H1 (cell line): ENCODE measurements around the gene CCDC148. TPM values are rescaled to one million over a fixed set of nuclear protein-coding genes. Genes with fewer than 3 reads are reported as not detected.

Experiments used
- CTCF ChIA-PET: fragments of 300-600 bp; sonication (Branson Sonifier 250); formaldehyde crosslinking; loops from one replicate; lab custom pipeline; 2021; ENCODE audit not compliant: partially characterized antibody; lab: Charles Lee
- POLR2A ChIA-PET: fragments of 300-600 bp; sonication (Branson Sonifier 250); formaldehyde crosslinking; loops from one replicate; lab custom pipeline; 2021; ENCODE audit warnings: inconsistent platforms; ENCODE audit not compliant: partially characterized antibody; lab: Charles Lee
- DNase-seq, 2 experiments: peaks; one replicate each; pipeline versions ENCODE4 v3.0.0 to v3.0.0-alpha.2; 2010 to 2022; ENCODE audit warnings: low spot score in 2 of 2, low read depth in 1 of 2, mixed read lengths in 1 of 2
- FAIRE-seq: peaks from 2 replicates; lab custom pipeline; 2011; peaks lifted over from hg19 to GRCh38; lab: Jason Lieb, UNC
- H2AFZ ChIP-seq: 2 replicates; pipeline ENCODE4 v1.8.1; 2012; ENCODE audit warnings: low read length, inconsistent platforms
- H2AK5ac ChIP-seq: 2 replicates; pipeline ENCODE4 v1.6.1; 2013; ENCODE audit warnings: low read depth, low read length
- H2BK120ac ChIP-seq: replicated peaks from 2 replicates; pipeline ENCODE3; 2013; ENCODE audit warnings: low read depth, low read length, inconsistent platforms
- H2BK12ac ChIP-seq: 2 replicates; pipeline ENCODE4 v1.6.1; 2013; ENCODE audit warnings: low read depth, low read length
- H2BK15ac ChIP-seq: 2 replicates; pipeline ENCODE4 v1.6.1; 2013; ENCODE audit warnings: low read length
- H2BK20ac ChIP-seq: 2 replicates; pipeline ENCODE4 v1.6.1; 2013; ENCODE audit warnings: low read length
- H2BK5ac ChIP-seq: 2 replicates; pipeline ENCODE4 v1.6.1; 2013; ENCODE audit warnings: low read depth, low read length
- H3K14ac ChIP-seq: 2 replicates; pipeline ENCODE4 v1.6.1; 2013; ENCODE audit warnings: inconsistent platforms; ENCODE audit not compliant: insufficient read length
- H3K18ac ChIP-seq: 2 replicates; pipeline ENCODE4 v1.6.1; 2013; ENCODE audit warnings: low read length; ENCODE audit errors: extremely low read depth
- H3K23ac ChIP-seq: 2 replicates; pipeline ENCODE4 v1.6.1; 2013; ENCODE audit warnings: inconsistent platforms; ENCODE audit not compliant: insufficient read length
- H3K23me2 ChIP-seq: 2 replicates; pipeline ENCODE4 v1.6.1; 2013; ENCODE audit warnings: low read depth, low read length
- H3K27ac ChIP-seq: 2 replicates; pipeline ENCODE4 v1.6.1; 2011; ENCODE audit warnings: low read depth, low read length, inconsistent platforms
- H3K27me3 ChIP-seq, 4 experiments: replicated peaks in 1 of 4; 1 replicate in 1 of 4; 2 replicates in 3 of 4; pipeline versions ENCODE4 v1.6.1 to v1.8.1; 2011 to 2013; ENCODE audit warnings: low read length in 3 of 4, mild to moderate bottlenecking in 3 of 4, inconsistent platforms in 2 of 4, mixed read lengths in 2 of 4, moderate library complexity in 1 of 4; ENCODE audit not compliant: control insufficient read depth in 3 of 4, insufficient read depth in 3 of 4; ENCODE audit errors: extremely low read depth in 1 of 4
- H3K36me3 ChIP-seq, 4 experiments: 2 replicates each; pipeline versions ENCODE4 v1.6.1 to v1.8.1; 2011 to 2013; ENCODE audit warnings: mild to moderate bottlenecking in 4 of 4, low read length in 3 of 4, moderate library complexity in 2 of 4, control low read depth in 1 of 4, inconsistent platforms in 1 of 4; ENCODE audit not compliant: insufficient read depth in 4 of 4, control insufficient read depth in 2 of 4
- H3K4ac ChIP-seq: replicated peaks from 2 replicates; pipeline ENCODE3; 2013; ENCODE audit warnings: low read length, low read depth, mixed read lengths, inconsistent platforms; ENCODE audit not compliant: insufficient read length
- H3K4me1 ChIP-seq, 4 experiments: replicated peaks in 1 of 4; 1 replicate in 1 of 4; 2 replicates in 3 of 4; pipeline versions ENCODE4 v1.6.1 to v1.8.1; 2011 to 2013; ENCODE audit warnings: low read length in 3 of 4, inconsistent platforms in 2 of 4, mixed read lengths in 1 of 4; ENCODE audit not compliant: insufficient read depth in 4 of 4, control insufficient read depth in 3 of 4
- H3K4me2 ChIP-seq, 2 experiments: 2 replicates each; pipeline versions ENCODE4 v1.6.1 to v1.8.1; 2011 to 2013; ENCODE audit warnings: low read depth in 2 of 2, low read length in 2 of 2, control low read depth in 1 of 2, inconsistent platforms in 1 of 2, mild to moderate bottlenecking in 1 of 2; ENCODE audit not compliant: insufficient read depth in 1 of 2
- H3K4me3 ChIP-seq, 4 experiments: fragments of 200-600, 300-600 bp in 1 of 4; sonication (generic), shearing (Covaris generic), sonication (Bioruptor Twin) in 1 of 4; 2 replicates each; pipeline versions ENCODE4 v1.5.1 to v1.8.1; 2011 to 2016; ENCODE audit warnings: low read length in 4 of 4, low read depth in 3 of 4, control low read depth in 2 of 4, inconsistent platforms in 2 of 4, mild to moderate bottlenecking in 2 of 4, mixed read lengths in 1 of 4, moderate library complexity in 1 of 4; ENCODE audit not compliant: insufficient read depth in 2 of 4; ENCODE audit errors: extremely low read depth in 1 of 4
- H3K56ac ChIP-seq: replicated peaks from 2 replicates; pipeline ENCODE3; 2013; ENCODE audit warnings: low read depth, mild to moderate bottlenecking, mixed read lengths, low read length, inconsistent platforms; ENCODE audit not compliant: insufficient read length
- H3K79me1 ChIP-seq: 2 replicates; pipeline ENCODE4 v1.6.1; 2013; ENCODE audit warnings: low read depth, low read length, control low read depth
- H3K79me2 ChIP-seq, 2 experiments: 2 replicates each; pipeline versions ENCODE4 v1.6.1 to v1.8.1; 2012 to 2013; ENCODE audit warnings: low read length in 2 of 2, mild to moderate bottlenecking in 2 of 2, inconsistent platforms in 1 of 2; ENCODE audit not compliant: insufficient read depth in 2 of 2, control insufficient read depth in 1 of 2
- H3K9ac ChIP-seq, 4 experiments: replicated peaks in 1 of 4; 1 replicate in 1 of 4; 2 replicates in 3 of 4; pipeline versions ENCODE4 v1.6.1 to v1.8.1; 2011 to 2013; ENCODE audit warnings: low read depth in 3 of 4, low read length in 3 of 4, control low read depth in 2 of 4, mild to moderate bottlenecking in 2 of 4, moderate library complexity in 2 of 4, inconsistent platforms in 1 of 4; ENCODE audit errors: extremely low read depth in 1 of 4
- H3K9me3 ChIP-seq, 2 experiments: 2 replicates each; pipeline versions ENCODE4 v1.6.1 to v1.8.1; 2012 to 2013; ENCODE audit warnings: mild to moderate bottlenecking in 2 of 2, moderate library complexity in 2 of 2, control low read depth in 1 of 2, inconsistent platforms in 1 of 2, low read depth in 1 of 2, low read length in 1 of 2, mixed read lengths in 1 of 2; ENCODE audit not compliant: insufficient read depth in 2 of 2
- H4K20me1 ChIP-seq, 2 experiments: replicated peaks in 1 of 2; 2 replicates each; pipeline versions ENCODE3 to v1.8.1; 2011 to 2013; ENCODE audit warnings: inconsistent platforms in 2 of 2, low read length in 2 of 2, mild to moderate bottlenecking in 1 of 2; ENCODE audit not compliant: insufficient read depth in 2 of 2, control insufficient read depth in 1 of 2
- H4K5ac ChIP-seq: 2 replicates; pipeline ENCODE4 v1.6.1; 2013; ENCODE audit warnings: low read length, low read depth, mixed read lengths, inconsistent platforms; ENCODE audit not compliant: insufficient read length
- H4K8ac ChIP-seq: 2 replicates; pipeline ENCODE4 v1.8.0; 2013; ENCODE audit warnings: mild to moderate bottlenecking, moderate library complexity, low read length, inconsistent platforms; ENCODE audit not compliant: insufficient read depth; ENCODE audit errors: extremely low read depth
- H4K91ac ChIP-seq: replicated peaks from 2 replicates; pipeline ENCODE3; 2013; ENCODE audit warnings: low read length, mixed read lengths, inconsistent platforms; ENCODE audit not compliant: insufficient read length
- CEBPB ChIP-seq: IDR thresholded peaks from 2 replicates; pipeline ENCODE4 v1.6.1; 2012; ENCODE audit warnings: low read depth, low read length
- GABPA ChIP-seq: IDR thresholded peaks from 2 replicates; pipeline ENCODE4 v1.6.1; 2011; ENCODE audit warnings: mild to moderate bottlenecking, low read length, moderate library complexity, borderline replicate concordance; ENCODE audit not compliant: insufficient read depth
- HDAC6 ChIP-seq: IDR thresholded peaks from one replicate; pipeline ENCODE4 v1.7.1; 2012; ENCODE audit warnings: low read depth, mild to moderate bottlenecking, inconsistent platforms, low read length, moderate library complexity
- JUN ChIP-seq: IDR thresholded peaks from 2 replicates; pipeline ENCODE4 v1.6.1; 2011; ENCODE audit warnings: low read depth, mild to moderate bottlenecking, improper control_type of control experiment, low read length
- NANOG ChIP-seq: IDR thresholded peaks from 2 replicates; pipeline ENCODE4 v1.6.1; 2011; ENCODE audit warnings: low read length, low read depth, mild to moderate bottlenecking, inconsistent platforms; ENCODE audit not compliant: insufficient read depth, poor library complexity, severe bottlenecking
- PHF8 ChIP-seq: fragments of 200-600 bp; sonication (generic); conservative IDR thresholded peaks from 2 replicates; pipeline ENCODE4 v1.7.1; 2012; ENCODE audit warnings: low read depth, mild to moderate bottlenecking, inconsistent platforms, low read length, moderate library complexity
- RNF2 ChIP-seq: fragments of 200-900, 300-1000 bp; sonication (generic); IDR thresholded peaks from 2 replicates; pipeline ENCODE4 v1.7.1; 2016; ENCODE audit warnings: borderline replicate concordance, low read depth, mild to moderate bottlenecking, antibody characterized with exemption, low read length; ENCODE audit not compliant: poor library complexity, severe bottlenecking; ENCODE audit errors: missing control alignments
- RXRA ChIP-seq: IDR thresholded peaks from 2 replicates; pipeline ENCODE4 v1.6.1; 2011; ENCODE audit warnings: low read depth, mild to moderate bottlenecking, low read length, moderate library complexity; ENCODE audit not compliant: insufficient read depth
- SAP30 ChIP-seq: fragments of 300-600 bp; sonication (generic); IDR thresholded peaks from 2 replicates; pipeline ENCODE4 v1.7.1; 2012; ENCODE audit warnings: low read length, moderate library complexity, mild to moderate bottlenecking, inconsistent platforms; ENCODE audit not compliant: insufficient read depth, insufficient replicate concordance
- SIN3A ChIP-seq, 2 experiments: IDR thresholded peaks in 1 of 2; conservative IDR thresholded peaks in 1 of 2; 2 replicates each; pipeline ENCODE4 v1.6.1; 2011 to 2012; ENCODE audit warnings: low read length in 2 of 2, improper control_type of control experiment in 1 of 2, low read depth in 1 of 2, mild to moderate bottlenecking in 1 of 2
- SP1 ChIP-seq: IDR thresholded peaks from 2 replicates; pipeline ENCODE4 v1.6.1; 2011; ENCODE audit warnings: low read depth, low read length
- TAF7 ChIP-seq: optimal IDR thresholded peaks from 2 replicates; pipeline ENCODE3; 2011; ENCODE audit warnings: low read depth, mild to moderate bottlenecking, inconsistent platforms, low read length, moderate library complexity, borderline replicate concordance
- WGBS, 2 experiments: shearing (Covaris generic) in 1 of 2; methylation state at CpG; one replicate each; pipeline versions ENCODE4 v1.1.6 to v1.1.7; 2013 to 2015; ENCODE audit warnings: low lambda C conversion rate in 2 of 2, mixed read lengths in 2 of 2, inconsistent platforms in 1 of 2, low coverage in 1 of 2, missing lambda C conversion rate in 1 of 2; ENCODE audit not compliant: insufficient replicate concordance in 2 of 2, insufficient coverage in 1 of 2, insufficient read length in 1 of 2; ENCODE audit errors: extremely low coverage in 1 of 2, missing lambda C conversion rate in 1 of 2; 5-methylcytosine and 5-hydroxymethylcytosine counted together
- polyA plus RNA-seq, 7 experiments: library from polyadenylated mRNA; depleted of rRNA in 3 of 7; stranded (reverse) in 5 of 7; unstranded in 2 of 7; fragments of >200 nt in 5 of 7; fragments of 200-250 nt in 2 of 7; gene quantifications; 1 replicate in 5 of 7; 2 replicates in 1 of 7; 4 replicates in 1 of 7; pipeline versions ENCODE4 v1.2.1 to v1.2.3, GENCODE V29; 2011 to 2013; ENCODE audit warnings: missing spikeins in 2 of 7, mixed read lengths in 2 of 7
- total RNA-seq: library from RNA; stranded (reverse); fragmentation: NEBNext Ultra II Directional; extraction: Animal tissue kit (Norgen Biotek cat#: 25700); gene quantifications from 2 replicates; pipeline ENCODE4 v1.2.1, GENCODE V29; 2021
- TF ChIP-seq, protein P1 (sequence below): IDR thresholded peaks from 2 replicates; pipeline ENCODE4 v1.6.1; 2011; ENCODE audit warnings: low read depth, mild to moderate bottlenecking, low read length; ENCODE audit not compliant: insufficient read depth

CCDC148 gene
- total and polyA plus RNA-seq, 2 of the 8 experiments (the other 6 are each of a cell fraction or from before 2014, with no cell fraction given), result 0.45 to 1.3 TPM

DNA sequence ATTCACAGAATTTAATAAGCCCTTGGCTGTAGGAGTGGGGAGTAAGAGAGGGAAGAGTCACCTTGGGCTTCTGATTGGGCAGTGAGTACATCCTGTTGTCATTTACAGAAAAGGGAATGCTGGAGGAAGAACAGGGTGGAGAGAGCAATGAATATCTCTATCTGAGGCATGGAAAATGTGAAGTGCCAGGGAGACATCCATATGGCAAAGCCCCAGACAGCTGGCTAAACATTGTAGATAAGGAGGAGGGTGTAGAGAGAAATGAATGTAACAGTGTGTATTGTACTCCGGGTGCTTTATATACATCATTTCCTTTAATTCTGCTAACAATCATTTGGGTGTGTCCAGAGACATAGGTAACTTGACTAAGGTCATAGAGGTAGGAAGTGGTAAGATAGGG lies 251.3 kb downstream of the CCDC148 start:
- no peak for DNase-seq
- no peak overlapping the region for H3K18ac ChIP-seq
- H3K4me1 ChIP-seq, result no peaks in the 10 kb centered on the region
- H3K27ac ChIP-seq, result no peak overlapping the region
- no peak overlapping the region for H2BK12ac ChIP-seq
- H3K36me3 ChIP-seq, result no peaks in the 10 kb centered on the region
- H2BK5ac ChIP-seq, result no peak overlapping the region
- H3K23me2 ChIP-seq, result no peaks in the 10 kb centered on the region
- no peak overlapping the region for H2BK120ac ChIP-seq
- H3K14ac ChIP-seq, result no peak overlapping the region
- H4K20me1 ChIP-seq, result no peaks in the 10 kb centered on the region
- FAIRE-seq, result no peak
- H3K9me3 ChIP-seq, result no peaks in the 10 kb centered on the region
- no peak overlapping the region for H3K56ac ChIP-seq
- WGBS, 2 experiments, result 100% methylated on average over 1 of the region's 1 CpG; no CpG with 5 or more reads in 1 of the 2 experiments
- no peak overlapping the region for H4K5ac ChIP-seq
- no peak overlapping the region for H3K4me3 ChIP-seq
- CTCF ChIA-PET, result interaction anchor here (0.6 to 1.4 kb wide), 2 partner anchors 329 to 540 kb away, joined by 3 to 4 read pairs; no protein-coding TSS in a partner anchor
- H3K4ac ChIP-seq, result no peak overlapping the region
- no peaks in the 10 kb centered on the region for H3K79me2 ChIP-seq
- H4K8ac ChIP-seq, result no peak overlapping the region
- no peak overlapping the region for H2BK20ac ChIP-seq
- H3K9ac ChIP-seq, result no peak overlapping the region
- POLR2A ChIA-PET, result no interaction called here
- no peak overlapping the region for H3K23ac ChIP-seq
- H2AK5ac ChIP-seq, result no peak overlapping the region
- no peak overlapping the region for H4K91ac ChIP-seq
- no peak overlapping the region for H2BK15ac ChIP-seq
- no peak overlapping the region for H3K4me2 ChIP-seq
- H3K79me1 ChIP-seq, result no peaks in the 10 kb centered on the region
- no peaks in the 10 kb centered on the region for H3K27me3 ChIP-seq
- no peak overlapping the region for H2AFZ ChIP-seq
- TF ChIP-seq JUN (no peak), NANOG (no peak), PHF8 (no peak), RNF2 (no peak), CEBPB (no peak), SP1 (no peak), TAF7 (no peak), SAP30 (no peak), SIN3A (conservative IDR thresholded peaks at IDR 0.05 in 1 of 2, IDR thresholded peaks at IDR 0.05 in 1 of 2; ENCODE audit: low read depth in 1 of 2, low read length in 2 of 2) (no peak), RXRA (no peak), GABPA (no peak), HDAC6 (no peak)
- TF ChIP-seq, protein P1, sequence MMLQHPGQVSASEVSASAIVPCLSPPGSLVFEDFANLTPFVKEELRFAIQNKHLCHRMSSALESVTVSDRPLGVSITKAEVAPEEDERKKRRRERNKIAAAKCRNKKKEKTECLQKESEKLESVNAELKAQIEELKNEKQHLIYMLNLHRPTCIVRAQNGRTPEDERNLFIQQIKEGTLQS, result no peak
